Brain microvascular endothelial cell (primary cell): Measurements from ENCODE around the gene CDK4.

Source experiments
- DNase-seq: peaks from one replicate; pipeline ENCODE4 v3.0.0-alpha.2; 2020
- H3K27ac ChIP-seq: fragments of 250-450 bp; sonication (Bioruptor Pico); 2 replicates; pipeline ENCODE4 v1.5.1; 2020; ENCODE audit warnings: mild to moderate bottlenecking, moderate library complexity
- H3K27me3 ChIP-seq: fragments of 250-450 bp; sonication (Bioruptor Pico); replicated peaks from 2 replicates; pipeline ENCODE4 v1.5.1; 2020; ENCODE audit warnings: mild to moderate bottlenecking
- H3K36me3 ChIP-seq: fragments of 250-450 bp; sonication (Bioruptor Pico); replicated peaks from 2 replicates; pipeline ENCODE4 v1.5.1; 2020; ENCODE audit warnings: mild to moderate bottlenecking
- H3K4me3 ChIP-seq: 2 replicates; pipeline ENCODE4 v1.5.1; 2011; ENCODE audit warnings: low read depth, mild to moderate bottlenecking, control low read depth, low read length, moderate library complexity
- in situ Hi-C: cut with HindIII; loops from 2 replicates; pipeline ENCODE4 v1.10.0; 2017; ENCODE audit warnings: low sequenced_read_pairs, low pct_ligation_motif_present
- TF ChIP-seq, protein P1 (sequence below): IDR thresholded peaks from 2 replicates; pipeline ENCODE4 v1.5.1; 2011; ENCODE audit warnings: low read depth, mild to moderate bottlenecking, moderate library complexity, low read length, control low read depth, inconsistent platforms; ENCODE audit errors: missing control alignments

CDK4 gene

DNA sequence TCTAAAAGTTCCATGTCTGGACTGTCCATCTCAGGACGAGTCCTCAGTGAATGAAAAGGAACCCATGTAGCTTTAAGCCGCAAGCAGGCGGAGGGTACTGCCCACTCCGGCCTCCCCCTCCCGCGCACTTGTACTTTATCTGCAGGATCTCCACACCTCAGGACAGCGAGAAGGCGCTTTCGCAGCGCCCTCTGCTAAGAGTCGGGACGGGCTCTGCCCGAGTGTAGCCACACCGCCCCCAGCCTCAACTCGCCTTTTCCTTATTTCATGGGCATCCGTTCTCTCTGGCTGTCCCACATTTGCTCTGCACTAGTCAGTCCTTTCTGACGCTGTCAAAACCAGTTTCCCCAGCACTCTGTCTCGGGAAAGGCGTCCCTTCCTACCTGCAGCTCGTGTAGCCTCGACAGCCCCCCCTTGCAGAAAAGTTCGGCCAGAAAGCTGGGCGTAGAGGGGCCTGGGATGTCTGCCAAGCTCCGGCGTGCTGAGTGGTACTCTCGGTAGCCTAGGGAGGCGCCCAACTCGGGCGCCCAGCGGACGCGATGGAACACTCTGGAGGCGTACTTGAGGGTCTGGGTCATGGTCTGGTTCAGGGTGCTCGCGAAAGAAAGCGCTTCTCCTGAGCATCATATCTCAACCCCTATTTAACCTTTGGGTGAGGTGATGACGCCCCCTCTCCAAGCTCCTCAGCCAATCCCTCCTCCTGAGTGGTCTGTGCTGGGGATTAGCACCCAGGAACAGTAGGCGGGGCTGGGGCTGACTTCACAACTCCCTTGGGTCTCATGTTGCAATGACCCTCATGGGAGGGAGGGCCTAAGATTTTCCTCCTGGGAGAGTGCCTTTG lies 14.6 kb upstream of the CDK4 start, which contains the start of gene CYP27B1:
TSS of gene CYP27B1 (minus strand) at position 615 of the 841 bp plus-strand sequence. CDS start at position 578, 37 bp downstream.
- TF ChIP-seq, protein P1, sequence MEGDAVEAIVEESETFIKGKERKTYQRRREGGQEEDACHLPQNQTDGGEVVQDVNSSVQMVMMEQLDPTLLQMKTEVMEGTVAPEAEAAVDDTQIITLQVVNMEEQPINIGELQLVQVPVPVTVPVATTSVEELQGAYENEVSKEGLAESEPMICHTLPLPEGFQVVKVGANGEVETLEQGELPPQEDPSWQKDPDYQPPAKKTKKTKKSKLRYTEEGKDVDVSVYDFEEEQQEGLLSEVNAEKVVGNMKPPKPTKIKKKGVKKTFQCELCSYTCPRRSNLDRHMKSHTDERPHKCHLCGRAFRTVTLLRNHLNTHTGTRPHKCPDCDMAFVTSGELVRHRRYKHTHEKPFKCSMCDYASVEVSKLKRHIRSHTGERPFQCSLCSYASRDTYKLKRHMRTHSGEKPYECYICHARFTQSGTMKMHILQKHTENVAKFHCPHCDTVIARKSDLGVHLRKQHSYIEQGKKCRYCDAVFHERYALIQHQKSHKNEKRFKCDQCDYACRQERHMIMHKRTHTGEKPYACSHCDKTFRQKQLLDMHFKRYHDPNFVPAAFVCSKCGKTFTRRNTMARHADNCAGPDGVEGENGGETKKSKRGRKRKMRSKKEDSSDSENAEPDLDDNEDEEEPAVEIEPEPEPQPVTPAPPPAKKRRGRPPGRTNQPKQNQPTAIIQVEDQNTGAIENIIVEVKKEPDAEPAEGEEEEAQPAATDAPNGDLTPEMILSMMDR: no peak
- H3K4me3 ChIP-seq: peak within 1 kb of the TSS; percentile 31
- peaks cover 10% of the 10 kb centered on the region for H3K36me3 ChIP-seq
- in situ Hi-C loops: no loop called here
- H3K27ac ChIP-seq: no peak within 1 kb of the TSS
- H3K27me3 ChIP-seq: peaks cover 27% of the 10 kb centered on the region
- no peak for DNase-seq

DNA sequence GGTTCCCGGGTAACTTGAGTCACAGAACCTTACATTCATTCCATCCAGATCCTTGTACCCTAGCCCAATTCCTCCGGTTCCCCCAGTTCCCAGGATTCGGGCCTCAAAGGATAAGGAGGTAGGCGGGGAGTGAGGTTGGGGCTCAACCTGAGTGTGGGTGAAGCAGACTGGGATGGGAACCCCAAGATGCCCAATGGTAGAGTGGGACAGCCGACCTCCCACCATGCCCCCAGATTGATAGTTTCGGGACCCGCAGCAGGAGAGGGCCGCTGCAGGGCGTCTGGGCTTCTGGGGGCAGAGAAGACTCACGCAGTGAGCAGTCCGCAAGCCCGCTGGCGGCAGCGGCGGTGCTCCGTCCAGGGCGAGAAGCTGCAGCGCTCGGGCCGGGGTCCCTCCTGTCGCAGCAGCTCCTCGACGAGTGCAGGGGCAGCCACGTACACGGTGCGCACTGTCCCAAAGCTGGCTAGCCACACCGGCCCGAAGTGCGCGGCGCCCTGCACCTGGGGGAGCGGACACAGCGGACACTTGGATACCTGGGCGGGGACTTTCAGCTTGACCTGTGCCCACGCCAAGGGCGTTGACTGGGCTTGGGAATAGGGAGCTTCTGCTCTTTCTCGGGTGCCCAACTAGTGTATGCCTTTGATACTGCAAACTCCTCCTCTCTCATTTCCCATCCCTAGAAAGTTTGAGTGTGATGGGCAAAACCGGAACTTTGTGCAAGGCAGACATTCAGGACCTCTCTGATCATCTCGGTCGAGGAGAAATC lies 13.8 kb upstream of the CDK4 start:
- TF ChIP-seq, protein P1: no peak
- Histone ChIP-seq H3K4me3 (peak overlapping the region; percentile 31), H3K27ac (no peak overlapping the region), H3K27me3 (peaks cover 27% of the 10 kb centered on the region), H3K36me3 (peaks cover 10% of the 10 kb centered on the region)
- DNase-seq: no peak
- in situ Hi-C loops: no loop called here

DNA sequence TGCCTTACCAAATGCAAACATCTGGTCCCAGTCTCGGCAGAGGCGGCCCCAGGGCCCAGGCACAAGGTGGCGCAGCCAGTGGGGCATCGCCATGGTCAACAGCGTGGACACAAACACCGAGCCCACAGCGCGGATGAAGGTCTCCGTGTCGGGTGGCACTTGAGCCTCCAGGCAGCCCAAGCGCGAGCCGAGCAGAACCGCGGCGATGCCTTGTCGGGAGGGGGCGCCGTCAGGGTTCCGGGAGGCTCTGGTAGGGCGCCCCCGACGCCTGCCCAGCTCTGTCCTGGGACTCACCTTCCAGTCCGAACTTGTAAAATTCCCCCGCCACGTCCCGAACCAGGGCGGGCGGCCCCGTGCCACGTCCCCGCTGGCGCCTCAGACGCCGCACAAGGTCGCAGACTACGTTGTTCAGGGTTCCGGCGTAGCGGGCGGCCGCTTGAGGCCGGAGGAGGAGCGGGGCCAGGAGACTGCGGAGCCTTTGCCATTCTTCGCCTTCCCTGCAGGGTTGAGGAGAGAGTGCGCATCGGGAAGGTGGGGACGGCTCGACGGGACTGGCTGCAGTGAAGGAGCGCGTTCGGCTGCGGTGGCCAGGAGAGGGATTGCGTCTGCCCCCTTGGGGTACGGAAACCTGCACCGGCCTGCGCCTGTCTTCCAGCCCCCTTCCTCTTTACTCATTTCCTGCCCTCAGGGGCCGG lies 13.0 kb upstream of the CDK4 start:
- H3K36me3 ChIP-seq: peaks cover 6% of the 10 kb centered on the region
- in situ Hi-C loops: no loop called here
- TF ChIP-seq, protein P1: peak; percentile 62

DNA sequence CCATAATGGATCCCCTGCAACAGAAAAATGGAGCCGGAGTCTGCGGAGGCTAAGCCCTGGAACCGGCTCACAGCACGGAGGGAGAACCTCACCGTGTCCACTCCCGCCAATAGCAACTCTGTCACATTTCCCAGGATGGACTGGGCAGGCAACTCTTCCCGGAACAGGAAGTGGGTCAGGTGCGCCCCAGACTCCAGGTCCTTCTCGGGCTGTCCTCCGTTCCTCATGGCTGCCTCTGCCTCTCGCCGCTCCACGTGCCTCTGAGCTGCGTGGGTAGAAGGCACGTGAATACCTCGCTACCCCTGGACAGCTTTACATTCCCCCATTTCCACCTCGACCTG lies 12.5 kb upstream of the CDK4 start:
- H3K36me3 ChIP-seq: peaks cover 6% of the 10 kb centered on the region
- TF ChIP-seq, protein P1: no peak
- peaks cover 27% of the 10 kb centered on the region for H3K27me3 ChIP-seq
- in situ Hi-C loops: no loop called here
- no peak overlapping the region for H3K27ac ChIP-seq
- DNase-seq: no peak
- H3K4me3 ChIP-seq: peak overlapping the region; percentile 39

More for the DNA sequence above, 13.0 kb upstream of the CDK4 start:
- DNase-seq: no peak
- Histone ChIP-seq H3K27me3 (peaks cover 27% of the 10 kb centered on the region), H3K4me3 (peak overlapping the region; percentile 39), H3K27ac (no peak overlapping the region)

DNA sequence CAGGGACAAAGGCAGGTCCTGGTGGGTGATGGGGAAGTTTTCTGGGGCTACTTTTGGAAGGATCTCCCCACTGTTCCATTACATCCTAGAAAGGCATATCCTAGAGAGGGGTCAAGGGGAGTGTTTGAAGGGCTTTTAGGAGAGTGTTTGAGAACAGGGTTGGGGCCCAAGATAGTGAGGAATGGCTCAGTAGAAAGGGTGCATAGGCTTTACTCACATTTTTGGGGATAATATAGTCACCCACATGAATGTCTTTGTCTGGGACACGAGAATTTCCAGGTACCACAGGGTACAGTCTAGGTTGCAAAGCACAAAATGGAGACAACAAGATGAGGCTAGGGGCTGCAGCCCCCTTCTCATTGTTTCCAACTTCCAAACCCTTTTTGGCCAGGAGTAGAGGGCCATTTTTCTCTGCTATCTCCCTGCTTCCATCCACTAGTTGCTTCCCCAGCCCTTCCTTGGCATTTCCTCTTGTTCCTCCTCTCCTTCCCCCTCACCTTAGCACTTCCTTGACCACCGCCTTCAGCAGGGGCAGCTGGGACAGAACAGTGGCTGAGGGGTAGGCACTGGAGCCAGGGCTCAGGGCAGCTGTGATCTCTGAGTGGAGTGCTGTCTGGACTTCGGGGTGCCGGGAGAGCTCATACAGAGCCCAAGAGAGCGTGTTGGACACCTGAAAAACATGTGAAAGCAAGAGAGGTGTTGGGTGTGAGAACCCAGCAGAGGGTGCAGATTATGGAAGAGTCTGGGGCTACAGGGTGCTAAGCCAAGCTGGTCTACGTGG lies 12.0 kb upstream of the CDK4 start:
- DNase-seq: no peak
- Histone ChIP-seq H3K36me3 (peaks cover 1% of the 10 kb centered on the region), H3K27ac (no peak overlapping the region), H3K4me3 (no peak overlapping the region), H3K27me3 (peaks cover 27% of the 10 kb centered on the region)
- TF ChIP-seq, protein P1: no peak
- in situ Hi-C loops: no loop called here
